H1 (cell line): Measurements from ENCODE around the gene R3HCC1L. TPM values are rescaled to one million over a fixed set of nuclear protein-coding genes. Genes with fewer than 3 reads are reported as not detected.

Experiments
- CHD7 ChIP-seq: fragments of 300-600 bp; sonication (generic); IDR thresholded peaks from 2 replicates; pipeline ENCODE4 v1.7.1; 2012; ENCODE audit warnings: low read length, moderate library complexity, mild to moderate bottlenecking, inconsistent platforms; ENCODE audit not compliant: insufficient replicate concordance
- NRF1 ChIP-seq: IDR thresholded peaks from 2 replicates; pipeline ENCODE4 v1.6.1; 2011; ENCODE audit warnings: mild to moderate bottlenecking, low read depth, low read length, improper control_type of control experiment
- RFX5 ChIP-seq: IDR thresholded peaks from 2 replicates; pipeline ENCODE4 v1.6.1; 2011; ENCODE audit warnings: low read depth, low read length, improper control_type of control experiment, borderline replicate concordance
- SP4 ChIP-seq: IDR thresholded peaks from 2 replicates; pipeline ENCODE4 v1.6.1; 2012; ENCODE audit warnings: low read length, inconsistent platforms
- TAF7 ChIP-seq: optimal IDR thresholded peaks from 2 replicates; pipeline ENCODE3; 2011; ENCODE audit warnings: low read depth, mild to moderate bottlenecking, inconsistent platforms, low read length, moderate library complexity, borderline replicate concordance
- polyA plus RNA-seq, 7 experiments: library from polyadenylated mRNA; depleted of rRNA in 3 of 7; stranded (reverse) in 5 of 7; unstranded in 2 of 7; fragments of >200 nt in 5 of 7; fragments of 200-250 nt in 2 of 7; gene quantifications; 1 replicate in 5 of 7; 2 replicates in 1 of 7; 4 replicates in 1 of 7; pipeline versions ENCODE4 v1.2.1 to v1.2.3, GENCODE V29; 2011 to 2013; ENCODE audit warnings: missing spikeins in 2 of 7, mixed read lengths in 2 of 7
- total RNA-seq: library from RNA; stranded (reverse); fragmentation: NEBNext Ultra II Directional; extraction: Animal tissue kit (Norgen Biotek cat#: 25700); gene quantifications from 2 replicates; pipeline ENCODE4 v1.2.1, GENCODE V29; 2021

The R3HCC1L gene
- total and polyA plus RNA-seq, 2 of the 8 experiments (the other 6 are each of a cell fraction or from before 2014, with no cell fraction given) = 6.9 to 13.9 TPM

- TF ChIP-seq SP4 = no peak
- no peak for TF ChIP-seq RFX5
- TF ChIP-seq TAF7 = no peak
- no peak for TF ChIP-seq NRF1
- TF ChIP-seq CHD7 = no peak
Measured at GRCh38 chr10:98196985-98197384, 62.5 kb downstream of the R3HCC1L start (continued).
